Lower lobe of right lung (tissue), 2 donors: ENCODE results near the gene MYO1H. TPM values are rescaled to one million over a fixed set of nuclear protein-coding genes. Genes with fewer than 3 reads are reported as not detected.

Experiments used
- ATAC-seq, 2 donors: fragments of 200-7000 bp; cut with Tn5 transposase; one replicate each; pipeline ENCODE4 v1.9.1; 2020 to 2022; ENCODE audit warnings: mild to moderate bottlenecking in 2 of 2, moderate library complexity in 2 of 2
- DNase-seq: peaks from one replicate; pipeline ENCODE4 v3.0.0-alpha.2; 2020
- H3K27ac ChIP-seq: fragments of 200-600 bp; one replicate; pipeline ENCODE4 v1.8.0; 2022
- H3K27me3 ChIP-seq: fragments of 200-600 bp; one replicate; pipeline ENCODE4 v1.8.0; 2022; ENCODE audit warnings: low read depth
- H3K36me3 ChIP-seq: fragments of 200-600 bp; one replicate; pipeline ENCODE4 v1.8.0; 2022; ENCODE audit warnings: mild to moderate bottlenecking
- H3K4me1 ChIP-seq: fragments of 200-600 bp; one replicate; pipeline ENCODE4 v1.8.0; 2022
- H3K4me3 ChIP-seq: fragments of 200-600 bp; one replicate; pipeline ENCODE4 v1.8.0; 2022; ENCODE audit warnings: mild to moderate bottlenecking
- H3K9me3 ChIP-seq: fragments of 200-600 bp; one replicate; pipeline ENCODE4 v1.8.0; 2022
- intact Hi-C: fragments of 100-400 bp; cut with DNase I; formaldehyde crosslinking; loops from one replicate; pipeline ENCODE4 v1.11.0; 2022
- total RNA-seq: library from RNA; stranded (reverse); fragmentation: NEBNext Ultra II Directional; extraction: Animal tissue kit (Norgen Biotek cat#: 25700); gene quantifications from one replicate; pipeline ENCODE4 v1.2.1, GENCODE V29; 2021
- TF ChIP-seq, protein P1 (sequence below): fragments of 200-600 bp; IDR thresholded peaks from one replicate; pipeline ENCODE4 v1.8.0; 2022; ENCODE audit warnings: antibody characterized with exemption, mild to moderate bottlenecking
- donor health status: DM: no; HTN: yes; CAD: no; lungs with severe emphysema.

Gene MYO1H
- total RNA-seq, 1 donor from 2014 or later, result 0.30 TPM

DNA sequence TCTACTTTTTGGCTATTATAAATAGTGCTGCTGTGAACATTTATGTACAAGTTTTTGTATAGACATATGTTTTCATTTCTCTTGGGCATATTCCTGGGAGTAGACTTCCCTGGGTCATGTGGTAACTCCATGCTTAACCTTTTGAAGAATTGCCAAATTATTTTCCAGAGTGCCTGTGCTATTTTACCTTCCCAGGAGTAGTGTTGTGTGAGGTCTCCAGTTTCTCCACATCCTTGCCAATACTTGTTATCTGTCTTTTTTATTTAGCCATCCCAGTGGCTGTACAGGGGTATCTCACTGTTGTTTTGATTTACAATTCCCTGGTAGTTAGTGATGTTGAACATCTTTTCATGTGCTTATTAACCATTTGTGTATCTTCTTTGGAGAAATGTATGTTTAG lies 148.6 kb downstream of the MYO1H start:
- no peak overlapping the region for H3K4me3 ChIP-seq
- H3K9me3 ChIP-seq, result no peaks in the 10 kb centered on the region
- intact Hi-C loops, result no loop called here
- peaks cover 95% of the 10 kb centered on the region for H3K36me3 ChIP-seq
- ATAC-seq (no peak), DNase-seq (no peak)
- TF ChIP-seq, protein P1, sequence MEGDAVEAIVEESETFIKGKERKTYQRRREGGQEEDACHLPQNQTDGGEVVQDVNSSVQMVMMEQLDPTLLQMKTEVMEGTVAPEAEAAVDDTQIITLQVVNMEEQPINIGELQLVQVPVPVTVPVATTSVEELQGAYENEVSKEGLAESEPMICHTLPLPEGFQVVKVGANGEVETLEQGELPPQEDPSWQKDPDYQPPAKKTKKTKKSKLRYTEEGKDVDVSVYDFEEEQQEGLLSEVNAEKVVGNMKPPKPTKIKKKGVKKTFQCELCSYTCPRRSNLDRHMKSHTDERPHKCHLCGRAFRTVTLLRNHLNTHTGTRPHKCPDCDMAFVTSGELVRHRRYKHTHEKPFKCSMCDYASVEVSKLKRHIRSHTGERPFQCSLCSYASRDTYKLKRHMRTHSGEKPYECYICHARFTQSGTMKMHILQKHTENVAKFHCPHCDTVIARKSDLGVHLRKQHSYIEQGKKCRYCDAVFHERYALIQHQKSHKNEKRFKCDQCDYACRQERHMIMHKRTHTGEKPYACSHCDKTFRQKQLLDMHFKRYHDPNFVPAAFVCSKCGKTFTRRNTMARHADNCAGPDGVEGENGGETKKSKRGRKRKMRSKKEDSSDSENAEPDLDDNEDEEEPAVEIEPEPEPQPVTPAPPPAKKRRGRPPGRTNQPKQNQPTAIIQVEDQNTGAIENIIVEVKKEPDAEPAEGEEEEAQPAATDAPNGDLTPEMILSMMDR, result no peak
- H3K27me3 ChIP-seq, result no peaks in the 10 kb centered on the region
- H3K27ac ChIP-seq, result no peak overlapping the region
- H3K4me1 ChIP-seq, result no peaks in the 10 kb centered on the region

DNA sequence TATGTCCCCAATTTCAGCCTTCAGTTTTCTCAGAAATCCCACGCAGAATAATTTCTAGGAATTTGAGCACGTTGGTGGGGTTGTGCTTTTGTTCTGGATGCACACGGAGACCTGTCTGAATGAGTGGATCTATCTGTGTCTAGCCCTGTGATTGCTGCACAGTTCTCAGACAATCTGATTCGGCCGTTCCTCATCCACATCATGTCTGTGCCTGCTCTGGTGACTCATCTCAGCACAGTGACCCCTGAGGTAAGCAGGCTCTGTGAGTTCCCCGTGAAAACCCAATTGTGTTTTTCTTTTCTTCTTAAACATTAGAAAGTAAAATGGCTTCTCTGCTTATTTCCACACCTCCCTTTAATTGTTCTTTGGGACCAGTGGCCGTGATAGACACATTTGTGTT lies 150.0 kb downstream of the MYO1H start:
- no peaks in the 10 kb centered on the region for H3K27me3 ChIP-seq
- DNase-seq (no peak), ATAC-seq (no peak)
- no peak overlapping the region for H3K4me3 ChIP-seq
- H3K4me1 ChIP-seq, result no peaks in the 10 kb centered on the region
- no peak overlapping the region for H3K27ac ChIP-seq
- TF ChIP-seq, protein P1, result no peak
- H3K9me3 ChIP-seq, result no peaks in the 10 kb centered on the region
- intact Hi-C loops, result no loop called here
- H3K36me3 ChIP-seq, result peaks cover 95% of the 10 kb centered on the region

Other genes with a start within 250 kb of the MYO1H start
- gene ACACB, start 231.3 kb upstream of the MYO1H start, total RNA-seq, result 42.5 TPM
- not detected for gene FOXN4, start 38.6 kb upstream of the MYO1H start, total RNA-seq
- gene KCTD10, start 129.4 kb downstream of the MYO1H start, total RNA-seq, result 61.4 TPM
- gene UBE3B, start 129.7 kb downstream of the MYO1H start, total RNA-seq, result 40.1 TPM
- gene MMAB, start 225.6 kb downstream of the MYO1H start, total RNA-seq, result 55.0 TPM
- 25.1 TPM for gene MVK, start 225.9 kb downstream of the MYO1H start, total RNA-seq